Measurements from ENCODE around the gene FHOD1. TPM values are rescaled to one million over a fixed set of nuclear protein-coding genes. Genes with fewer than 3 reads are reported as not detected.
A peak's percentile ranks its signal among the peaks of the same experiment; 100 is the strongest.

The FHOD1 gene
- total and polyA plus RNA-seq, 5 experiments from 2014 or later = 1.6 to 47.3 (median 3.0) TPM

- no peak for DNase-seq
- POLR2A ChIA-PET = no interaction called here
Observed at GRCh38 chr16:67254801-67255552, 7.7 kb upstream of the FHOD1 start.

GRCh38 chr16:67252609-67253497, 5.6 kb upstream of the FHOD1 start:
- Mint-ChIP-seq H3K27me3 (peaks cover 2 to 30% (median 12%) of the 10 kb centered on the region in 5 donors), H3K9me3 (no peaks in the 10 kb centered on the region), H3K4me1 (peaks cover 13 to 19% (median 18%) of the 10 kb centered on the region in 4 donors), H3K36me3 (no peaks in the 10 kb centered on the region), H3K27ac (no peak overlapping the region), H3K4me3 (peak overlapping the region in 1 of 10 donors; percentile 20)
- DNase-seq = no peak
- ATAC-seq = no peak
- POLR2A ChIA-PET = no interaction called here

More at GRCh38 chr16:67254801-67255552, 7.7 kb upstream of the FHOD1 start:
- Mint-ChIP-seq H3K36me3 (no peaks in the 10 kb centered on the region), H3K4me1 (peaks cover 2 to 4% (median 3%) of the 10 kb centered on the region in 4 donors), H3K27me3 (peaks cover 5 to 34% (median 13%) of the 10 kb centered on the region in 5 donors), H3K9me3 (no peaks in the 10 kb centered on the region), H3K27ac (no peak overlapping the region), H3K4me3 (no peak overlapping the region)
- ATAC-seq = no peak

GRCh38 chr16:67250045-67250327, 2.7 kb upstream of the FHOD1 start:
- no peak for DNase-seq
- no peaks in the 10 kb centered on the region for H3K9me3 Mint-ChIP-seq
- H3K4me1 Mint-ChIP-seq = peaks cover 21 to 39% (median 32%) of the 10 kb centered on the region in 4 donors
- peak overlapping the region; percentile 71 to 90 (median 82) for H3K4me3 Mint-ChIP-seq
- POLR2A ChIA-PET = no interaction called here
- no peaks in the 10 kb centered on the region for H3K36me3 Mint-ChIP-seq
- H3K27ac Mint-ChIP-seq = peak overlapping the region in 2 of 10 donors; percentile 63 to 86
- peaks cover 0 to 12% (median 0%) of the 10 kb centered on the region in 5 donors for H3K27me3 Mint-ChIP-seq
- ATAC-seq = no peak

- H3K36me3 Mint-ChIP-seq = no peaks in the 10 kb centered on the region
- peaks cover 25 to 45% (median 38%) of the 10 kb centered on the region in 4 donors for H3K4me1 Mint-ChIP-seq
- peak overlapping the region; percentile 71 to 90 (median 82) for H3K4me3 Mint-ChIP-seq
- H3K27ac Mint-ChIP-seq = peak overlapping the region in 7 of 10 donors; percentile 22 to 87 (median 63)
- peaks cover 0 to 12% (median 0%) of the 10 kb centered on the region in 5 donors for H3K27me3 Mint-ChIP-seq
- no peak for DNase-seq
- ATAC-seq = no peak
- no peaks in the 10 kb centered on the region for H3K9me3 Mint-ChIP-seq
- POLR2A ChIA-PET = interaction anchor here (5.7 kb wide), 1 partner anchor 20 kb away, joined by 99 read pairs; the partner anchor contains the start of gene TMEM208
Observed at GRCh38 chr16:67249178-67250044, 2.1 kb upstream of the FHOD1 start.

- ATAC-seq = peak in 1 of 2 donors; percentile 7
- POLR2A ChIA-PET = interaction anchor here (1.2 to 5.7 kb wide), 2 partner anchors 19 to 64 kb away, joined by 3 to 99 read pairs; partner anchors contain the start of gene TMEM208
- peak within 1 kb of the TSS; percentile 87 to 98 (median 90) for H3K4me3 Mint-ChIP-seq
- no peaks in the 10 kb centered on the region for H3K9me3 Mint-ChIP-seq
- H3K4me1 Mint-ChIP-seq = peaks cover 30 to 51% (median 46%) of the 10 kb centered on the region in 4 donors
- H3K27ac Mint-ChIP-seq = peak within 1 kb of the TSS; percentile 22 to 94 (median 87)
- peaks cover 0 to 11% (median 0%) of the 10 kb centered on the region in 5 donors for H3K27me3 Mint-ChIP-seq
- DNase-seq = peak in 3 of 10 donors; percentile 21 to 40 (median 31)
- no peaks in the 10 kb centered on the region for H3K36me3 Mint-ChIP-seq
Observed at GRCh38 chr16:67248401-67249177, 1.3 kb upstream of the FHOD1 start, which contains the start of gene SLC9A5. Gene SLC9A5 (plus strand): TSS chr16:67248979. CDS start chr16:67249015, 36 bp downstream.

GRCh38 chr16:67248073-67248400, 756 bp upstream of the FHOD1 start:
- H3K9me3 Mint-ChIP-seq = no peaks in the 10 kb centered on the region
- peak overlapping the region in 9 of 10 donors; percentile 17 to 89 (median 87) for H3K27ac Mint-ChIP-seq
- DNase-seq (peak in 1 of 10 donors; percentile 12), ATAC-seq (no peak)
- POLR2A ChIA-PET = interaction anchor here (1.2 to 5.7 kb wide), 4 partner anchors 19 to 315 kb away, joined by 3 to 99 read pairs (median 3); partner anchors contain the start of gene TMEM208
- no peaks in the 10 kb centered on the region for H3K36me3 Mint-ChIP-seq
- peaks cover 0 to 11% (median 0%) of the 10 kb centered on the region in 5 donors for H3K27me3 Mint-ChIP-seq
- peak overlapping the region; percentile 87 to 98 (median 90) for H3K4me3 Mint-ChIP-seq
- peaks cover 30 to 51% (median 49%) of the 10 kb centered on the region in 4 donors for H3K4me1 Mint-ChIP-seq

GRCh38 chr16:67246756-67247191, 507 bp downstream of the FHOD1 start:
- ATAC-seq (peak; percentile 7), DNase-seq (peak in 6 of 10 donors; percentile 15 to 52 (median 38))
- H3K4me3 Mint-ChIP-seq = peak overlapping the region; percentile 87 to 98 (median 90)
- H3K9me3 Mint-ChIP-seq = no peaks in the 10 kb centered on the region
- H3K27me3 Mint-ChIP-seq = peaks cover 0 to 10% (median 0%) of the 10 kb centered on the region in 5 donors
- peaks cover 31 to 56% (median 52%) of the 10 kb centered on the region in 4 donors for H3K4me1 Mint-ChIP-seq
- no peaks in the 10 kb centered on the region for H3K36me3 Mint-ChIP-seq
- POLR2A ChIA-PET = interaction anchor here (1.1 to 5.7 kb wide), 4 partner anchors 18 to 313 kb away, joined by 3 to 99 read pairs (median 3); partner anchors contain the start of gene TMEM208
- peak overlapping the region in 8 of 10 donors; percentile 75 to 94 (median 87) for H3K27ac Mint-ChIP-seq

GRCh38 chr16:67246081-67246755, 1.1 kb downstream of the FHOD1 start:
- H3K9me3 Mint-ChIP-seq = no peaks in the 10 kb centered on the region
- peak overlapping the region in 5 of 10 donors; percentile 75 to 94 (median 87) for H3K27ac Mint-ChIP-seq
- no peaks in the 10 kb centered on the region for H3K36me3 Mint-ChIP-seq
- H3K4me3 Mint-ChIP-seq = peak overlapping the region; percentile 87 to 98 (median 90)
- peaks cover 0 to 8% (median 0%) of the 10 kb centered on the region in 5 donors for H3K27me3 Mint-ChIP-seq
- DNase-seq (peak; percentile 20 to 69 (median 35)), ATAC-seq (no peak)
- POLR2A ChIA-PET = interaction anchor here (1.1 to 5.7 kb wide), 2 partner anchors 17 to 38 kb away, joined by 3 to 99 read pairs; partner anchors contain the start of gene TMEM208
- peaks cover 31 to 57% (median 56%) of the 10 kb centered on the region in 4 donors for H3K4me1 Mint-ChIP-seq

- no peak for ATAC-seq
- Mint-ChIP-seq H3K36me3 (no peaks in the 10 kb centered on the region), H3K9me3 (no peaks in the 10 kb centered on the region), H3K4me1 (peaks cover 31 to 57% (median 56%) of the 10 kb centered on the region in 4 donors), H3K27me3 (peaks cover 0 to 8% (median 0%) of the 10 kb centered on the region in 5 donors), H3K4me3 (peak overlapping the region; percentile 57 to 90 (median 71)), H3K27ac (peak overlapping the region in 7 of 10 donors; percentile 77 to 97 (median 89))
- no peak for DNase-seq
- POLR2A ChIA-PET = interaction anchor here (1.1 to 5.7 kb wide), 2 partner anchors 16 to 38 kb away, joined by 3 to 99 read pairs; partner anchors contain the start of gene TMEM208
Observed at GRCh38 chr16:67245674-67246080, 1.6 kb downstream of the FHOD1 start.

GRCh38 chr16:67245186-67245585, 2.1 kb downstream of the FHOD1 start:
- H3K9me3 Mint-ChIP-seq = no peaks in the 10 kb centered on the region
- H3K27ac Mint-ChIP-seq = peak overlapping the region in 9 of 10 donors; percentile 68 to 97 (median 89)
- peaks cover 0 to 5% (median 0%) of the 10 kb centered on the region in 5 donors for H3K27me3 Mint-ChIP-seq
- H3K36me3 Mint-ChIP-seq = no peaks in the 10 kb centered on the region
- H3K4me1 Mint-ChIP-seq = peaks cover 31 to 56% (median 55%) of the 10 kb centered on the region in 4 donors
- no peak for ATAC-seq
- DNase-seq = peak in 2 of 10 donors; percentile 17 to 51
- POLR2A ChIA-PET = interaction anchor here (1.3 to 5.7 kb wide), 4 partner anchors 16 to 61 kb away, joined by 3 to 99 read pairs (median 6); partner anchors contain the start of genes E2F4 and TMEM208
- peak overlapping the region; percentile 57 to 90 (median 71) for H3K4me3 Mint-ChIP-seq
